Smooth muscle cell (in vitro differentiated cells): ENCODE data around the gene GPNMB. TPM values are rescaled to one million over a fixed set of nuclear protein-coding genes. Genes with fewer than 3 reads are reported as not detected.

Experiments
- DNase-seq: peaks from one replicate; lab custom pipeline; 2025; ENCODE audit not compliant: unreplicated experiment; lab: John Stamatoyannopoulos, UW
- H2AFZ ChIP-seq: fragments of 200-600 bp; sonication (generic); 2 replicates; pipeline ENCODE4 v1.6.0; 2016; ENCODE audit warnings: antibody characterized with exemption, low read depth, mild to moderate bottlenecking
- H3F3A ChIP-seq: fragments of 200-600 bp; sonication (generic); 2 replicates; pipeline ENCODE4 v1.6.0; 2017; ENCODE audit warnings: antibody characterized with exemption, low read depth
- H3K27ac ChIP-seq: fragments of 200-600 bp; sonication (generic); 2 replicates; pipeline ENCODE4 v1.5.1; 2016; ENCODE audit warnings: low read depth, mild to moderate bottlenecking
- H3K27me3 ChIP-seq: fragments of 200-600 bp; sonication (generic); 2 replicates; pipeline ENCODE4 v1.6.1; 2016; ENCODE audit warnings: low read depth, mild to moderate bottlenecking
- H3K36me3 ChIP-seq: fragments of 200-600 bp; sonication (generic); 2 replicates; pipeline ENCODE4 v1.5.1; 2016; ENCODE audit warnings: low read depth
- H3K4me1 ChIP-seq: fragments of 200-600 bp; sonication (generic); 2 replicates; pipeline ENCODE4 v1.5.1; 2016; ENCODE audit warnings: low read depth
- H3K4me2 ChIP-seq: fragments of 200-600 bp; sonication (generic); 2 replicates; pipeline ENCODE4 v1.6.0; 2016; ENCODE audit warnings: mild to moderate bottlenecking
- H3K4me3 ChIP-seq: fragments of 200-600 bp; sonication (generic); 2 replicates; pipeline ENCODE4 v1.5.1; 2016; ENCODE audit warnings: mild to moderate bottlenecking
- H3K79me2 ChIP-seq: fragments of 200-600 bp; sonication (generic); 2 replicates; pipeline ENCODE4 v1.6.0; 2016; ENCODE audit warnings: low read depth, mild to moderate bottlenecking
- H3K9ac ChIP-seq: fragments of 200-600 bp; sonication (generic); 2 replicates; pipeline ENCODE4 v1.6.0; 2016; ENCODE audit warnings: low read depth
- H3K9me3 ChIP-seq: fragments of 200-600 bp; sonication (generic); replicated peaks from 2 replicates; pipeline ENCODE4 v1.5.1; 2016; ENCODE audit warnings: low read depth
- H4K20me1 ChIP-seq: fragments of 200-600 bp; sonication (generic); 2 replicates; pipeline ENCODE4 v1.6.0; 2016; ENCODE audit warnings: low read depth
- WGBS: methylation state at CpG from one replicate; pipeline ENCODE4 v1.1.7; 2016; ENCODE audit warnings: low lambda C conversion rate; 5-methylcytosine and 5-hydroxymethylcytosine counted together
- polyA plus RNA-seq: library from polyadenylated mRNA; unstranded; fragments of >200 nt; fragmentation: Nextera tagmentation; extraction: Ambion mirVana; gene quantifications from 2 replicates; pipeline ENCODE4 v1.2.1, GENCODE V29; 2016
- total RNA-seq: library from RNA; depleted of rRNA; stranded (reverse); fragments of >200 nt; gene quantifications from 2 replicates; pipeline ENCODE4 v1.2.3, GENCODE V29; 2014
- TF ChIP-seq, protein P1 (sequence below): fragments of 200-600 bp; sonication (generic); IDR thresholded peaks from 2 replicates; pipeline ENCODE4 v1.5.1; 2017; ENCODE audit warnings: borderline replicate concordance, mild to moderate bottlenecking, antibody characterized with exemption; ENCODE audit not compliant: insufficient read depth, poor library complexity, severe bottlenecking

Gene GPNMB
- total and polyA plus RNA-seq, 2 experiments from 2014 or later, result 13.6 to 26.1 TPM

DNA sequence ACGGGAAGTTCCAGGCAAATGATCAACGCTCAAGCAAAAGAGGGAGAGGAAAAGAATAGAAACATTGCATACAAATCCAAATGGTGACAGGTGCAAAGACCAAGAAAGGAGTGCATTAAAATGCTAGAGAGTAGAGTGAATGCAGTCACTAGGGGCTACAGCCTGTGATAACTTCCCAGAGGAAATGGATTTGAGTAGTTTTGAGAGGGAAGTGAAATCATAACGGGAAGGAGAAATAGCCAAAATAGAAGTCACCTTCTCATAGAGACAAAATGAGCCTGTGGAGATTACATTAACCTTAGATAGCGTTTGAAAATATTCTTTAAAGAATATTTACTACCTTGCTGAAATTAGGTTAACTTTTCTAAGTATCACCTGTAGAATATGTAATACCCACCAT, 38.3 kb upstream of the GPNMB start:
- no peak overlapping the region for H2AFZ ChIP-seq
- H3K27ac ChIP-seq, result no peak overlapping the region
- no peak overlapping the region for H3K9ac ChIP-seq
- DNase-seq, result no peak
- H3K27me3 ChIP-seq, result no peaks in the 10 kb centered on the region
- H3K4me1 ChIP-seq, result no peaks in the 10 kb centered on the region
- no peaks in the 10 kb centered on the region for H3K36me3 ChIP-seq
- TF ChIP-seq, protein P1, sequence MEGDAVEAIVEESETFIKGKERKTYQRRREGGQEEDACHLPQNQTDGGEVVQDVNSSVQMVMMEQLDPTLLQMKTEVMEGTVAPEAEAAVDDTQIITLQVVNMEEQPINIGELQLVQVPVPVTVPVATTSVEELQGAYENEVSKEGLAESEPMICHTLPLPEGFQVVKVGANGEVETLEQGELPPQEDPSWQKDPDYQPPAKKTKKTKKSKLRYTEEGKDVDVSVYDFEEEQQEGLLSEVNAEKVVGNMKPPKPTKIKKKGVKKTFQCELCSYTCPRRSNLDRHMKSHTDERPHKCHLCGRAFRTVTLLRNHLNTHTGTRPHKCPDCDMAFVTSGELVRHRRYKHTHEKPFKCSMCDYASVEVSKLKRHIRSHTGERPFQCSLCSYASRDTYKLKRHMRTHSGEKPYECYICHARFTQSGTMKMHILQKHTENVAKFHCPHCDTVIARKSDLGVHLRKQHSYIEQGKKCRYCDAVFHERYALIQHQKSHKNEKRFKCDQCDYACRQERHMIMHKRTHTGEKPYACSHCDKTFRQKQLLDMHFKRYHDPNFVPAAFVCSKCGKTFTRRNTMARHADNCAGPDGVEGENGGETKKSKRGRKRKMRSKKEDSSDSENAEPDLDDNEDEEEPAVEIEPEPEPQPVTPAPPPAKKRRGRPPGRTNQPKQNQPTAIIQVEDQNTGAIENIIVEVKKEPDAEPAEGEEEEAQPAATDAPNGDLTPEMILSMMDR, result no peak
- 67% methylated on average over 4 of the region's 4 CpGs for WGBS
- H3K79me2 ChIP-seq, result no peaks in the 10 kb centered on the region
- no peak overlapping the region for H3K4me3 ChIP-seq
- no peak overlapping the region for H3K4me2 ChIP-seq
- H4K20me1 ChIP-seq, result no peaks in the 10 kb centered on the region
- H3K9me3 ChIP-seq, result no peaks in the 10 kb centered on the region
- no peaks in the 10 kb centered on the region for H3F3A ChIP-seq

DNA sequence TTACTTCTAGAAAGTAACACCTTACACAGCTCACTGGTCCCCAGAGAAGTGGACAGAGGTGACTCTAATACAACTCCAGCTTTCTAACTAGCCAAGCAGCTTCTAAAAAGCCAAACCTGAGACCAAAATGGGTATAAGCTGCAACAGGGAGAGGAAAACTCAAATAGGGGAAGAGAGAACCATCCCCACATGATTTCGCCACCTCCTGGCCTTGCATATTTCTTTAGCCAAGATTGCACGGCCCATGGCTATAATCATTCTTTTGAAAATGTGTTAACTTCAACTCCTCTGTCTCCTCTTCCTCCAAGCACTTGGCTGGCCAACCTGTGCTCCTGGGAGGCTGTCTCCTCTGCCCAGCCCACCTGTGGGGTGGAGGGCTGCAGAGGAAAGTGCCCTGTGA, 36.1 kb upstream of the GPNMB start:
- H3F3A ChIP-seq, result no peaks in the 10 kb centered on the region
- no peak overlapping the region for H3K9ac ChIP-seq
- H2AFZ ChIP-seq, result no peak overlapping the region
- H3K4me1 ChIP-seq, result no peaks in the 10 kb centered on the region
- no peak overlapping the region for H3K4me3 ChIP-seq
- DNase-seq, result no peak
- no peaks in the 10 kb centered on the region for H3K9me3 ChIP-seq
- TF ChIP-seq, protein P1, result no peak
- no peaks in the 10 kb centered on the region for H4K20me1 ChIP-seq
- 88% methylated on average over 2 of the region's 2 CpGs for WGBS
- H3K36me3 ChIP-seq, result no peaks in the 10 kb centered on the region
- no peaks in the 10 kb centered on the region for H3K79me2 ChIP-seq
- no peaks in the 10 kb centered on the region for H3K27me3 ChIP-seq
- no peak overlapping the region for H3K27ac ChIP-seq
- H3K4me2 ChIP-seq, result no peak overlapping the region

DNA sequence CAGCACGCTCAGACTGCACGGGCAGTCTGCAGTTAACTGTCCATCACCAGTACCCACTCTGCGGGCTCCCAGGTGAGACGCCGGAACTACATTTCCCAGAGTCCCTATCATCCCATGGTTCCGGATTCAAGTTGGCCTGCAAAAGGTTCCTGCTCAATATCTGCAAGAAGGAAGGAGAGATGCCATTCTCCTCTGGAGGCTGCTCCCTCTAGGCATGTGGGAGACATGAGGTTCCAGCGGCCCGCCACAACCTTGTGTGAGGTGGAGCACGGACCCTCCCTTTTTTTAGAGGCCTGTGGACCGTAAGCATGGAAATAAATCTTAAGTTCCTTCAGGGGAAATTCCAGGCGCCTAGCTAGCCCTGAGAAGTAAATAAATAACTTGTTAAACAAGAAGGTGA, 35.0 kb upstream of the GPNMB start:
- no peaks in the 10 kb centered on the region for H3K4me1 ChIP-seq
- H3F3A ChIP-seq, result no peaks in the 10 kb centered on the region
- TF ChIP-seq, protein P1, result no peak
- no peaks in the 10 kb centered on the region for H3K79me2 ChIP-seq
- no peaks in the 10 kb centered on the region for H3K9me3 ChIP-seq
- 67% methylated on average over 11 of the region's 11 CpGs for WGBS
- H2AFZ ChIP-seq, result no peak overlapping the region
- H3K27ac ChIP-seq, result no peak overlapping the region
- H3K27me3 ChIP-seq, result no peaks in the 10 kb centered on the region
- H4K20me1 ChIP-seq, result no peaks in the 10 kb centered on the region
- no peaks in the 10 kb centered on the region for H3K36me3 ChIP-seq
- no peak overlapping the region for H3K4me3 ChIP-seq
- H3K4me2 ChIP-seq, result no peak overlapping the region
- no peak for DNase-seq
- no peak overlapping the region for H3K9ac ChIP-seq

DNA sequence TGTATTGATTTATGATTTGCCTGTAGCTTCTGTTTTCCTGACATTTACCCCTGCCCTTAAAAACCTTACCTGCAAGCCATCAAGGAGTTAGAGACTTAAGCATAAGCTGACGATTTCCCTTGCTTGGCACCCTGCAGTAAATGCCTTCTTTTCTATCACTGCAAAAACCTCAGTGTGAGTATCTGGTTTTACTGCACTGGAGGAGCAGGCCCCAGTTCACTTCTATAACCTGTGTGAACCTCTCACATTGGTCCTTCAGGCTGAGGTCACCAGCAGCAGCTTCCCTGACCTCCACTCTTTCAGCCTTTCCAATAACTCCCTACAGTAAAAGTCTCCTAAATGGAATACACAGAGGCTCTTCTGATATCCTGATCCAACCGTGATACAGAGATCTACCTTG, 34.2 kb upstream of the GPNMB start:
- Histone ChIP-seq H3K36me3 (no peaks in the 10 kb centered on the region), H3K4me2 (no peak overlapping the region), H3K4me3 (no peak overlapping the region), H3K79me2 (no peaks in the 10 kb centered on the region), H3K4me1 (no peaks in the 10 kb centered on the region), H4K20me1 (no peaks in the 10 kb centered on the region), H2AFZ (no peak overlapping the region), H3K27me3 (no peaks in the 10 kb centered on the region), H3F3A (no peaks in the 10 kb centered on the region), H3K27ac (no peak overlapping the region), H3K9ac (no peak overlapping the region), H3K9me3 (no peaks in the 10 kb centered on the region)
- TF ChIP-seq, protein P1, result no peak
- no peak for DNase-seq
- 89% methylated on average over 2 of the region's 2 CpGs for WGBS
